DOHH2 (cell line): Measurements from ENCODE around the gene ZNF296.

Experiments used
- CTCF ChIP-seq: fragments of 200-600 bp; sonication (generic); IDR thresholded peaks from one replicate; pipeline ENCODE4 v1.5.1; 2014; ENCODE audit warnings: antibody characterized with exemption, mild to moderate bottlenecking, low read depth, low read length; ENCODE audit not compliant: poor library complexity, severe bottlenecking
- EZH2phosphoT487 ChIP-seq: fragments of 200-600 bp; sonication (generic); IDR thresholded peaks from 2 replicates; pipeline ENCODE4 v1.6.1; 2017; ENCODE audit warnings: borderline replicate concordance, mild to moderate bottlenecking, antibody characterized with exemption, low read length, moderate library complexity, mixed read lengths

GRCh38 chr19:45051929-45052579, 24.2 kb downstream of the ZNF296 start:
- TF ChIP-seq CTCF, result no peak
- TF ChIP-seq EZH2phosphoT487, result no peak
